Measurements from ENCODE around the gene NPIPB6.

DNA sequence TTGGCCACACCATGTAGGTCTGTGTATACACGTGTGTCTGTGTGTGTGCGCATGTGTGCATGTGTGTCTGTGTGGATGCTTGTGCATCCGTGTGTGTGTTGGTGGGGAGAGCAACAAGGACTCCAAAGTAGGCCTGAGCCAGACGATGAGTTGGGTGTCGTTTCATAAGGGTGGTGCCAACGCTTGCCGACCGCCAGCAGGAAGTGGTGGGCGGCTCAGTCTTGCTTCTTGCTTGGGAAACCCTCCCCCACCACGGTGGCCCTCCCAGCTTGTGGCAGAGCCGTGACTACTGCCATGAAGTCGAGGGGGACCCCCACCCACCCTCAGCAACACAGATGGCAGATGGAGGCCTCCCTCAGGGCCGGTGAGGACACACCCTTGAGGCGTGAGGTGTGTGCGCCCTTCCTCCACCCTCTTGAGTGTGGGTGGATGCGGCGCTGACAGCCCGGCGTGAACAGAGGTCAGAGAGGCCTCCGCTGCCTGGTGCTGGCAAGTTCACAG, 53.4 kb downstream of the NPIPB6 start:
- no peak for TF ChIP-seq EZH2 (IDR thresholded peaks at IDR 0.05; ENCODE audit: low read depth, unreplicated experiment)
- no peak for TF ChIP-seq JUNB (IDR thresholded peaks at IDR 0.05; ENCODE audit: unreplicated experiment)
- TF ChIP-seq, protein P1, sequence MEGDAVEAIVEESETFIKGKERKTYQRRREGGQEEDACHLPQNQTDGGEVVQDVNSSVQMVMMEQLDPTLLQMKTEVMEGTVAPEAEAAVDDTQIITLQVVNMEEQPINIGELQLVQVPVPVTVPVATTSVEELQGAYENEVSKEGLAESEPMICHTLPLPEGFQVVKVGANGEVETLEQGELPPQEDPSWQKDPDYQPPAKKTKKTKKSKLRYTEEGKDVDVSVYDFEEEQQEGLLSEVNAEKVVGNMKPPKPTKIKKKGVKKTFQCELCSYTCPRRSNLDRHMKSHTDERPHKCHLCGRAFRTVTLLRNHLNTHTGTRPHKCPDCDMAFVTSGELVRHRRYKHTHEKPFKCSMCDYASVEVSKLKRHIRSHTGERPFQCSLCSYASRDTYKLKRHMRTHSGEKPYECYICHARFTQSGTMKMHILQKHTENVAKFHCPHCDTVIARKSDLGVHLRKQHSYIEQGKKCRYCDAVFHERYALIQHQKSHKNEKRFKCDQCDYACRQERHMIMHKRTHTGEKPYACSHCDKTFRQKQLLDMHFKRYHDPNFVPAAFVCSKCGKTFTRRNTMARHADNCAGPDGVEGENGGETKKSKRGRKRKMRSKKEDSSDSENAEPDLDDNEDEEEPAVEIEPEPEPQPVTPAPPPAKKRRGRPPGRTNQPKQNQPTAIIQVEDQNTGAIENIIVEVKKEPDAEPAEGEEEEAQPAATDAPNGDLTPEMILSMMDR (conservative IDR thresholded peaks at IDR 0.05; ENCODE audit: low read depth in 2 of 2): no peak
